Ovary (tissue), 9 donors: Measurements from ENCODE around the gene SH2D6. TPM values are rescaled to one million over a fixed set of nuclear protein-coding genes. Genes with fewer than 3 reads are reported as not detected.

Experiments
- DNase-seq, 5 donors: peaks; one replicate each; pipeline ENCODE4 v3.0.0-alpha.2; 2019 to 2020
- H3K27ac ChIP-seq, 2 donors: fragments of 200-600 bp; one replicate each; pipeline versions ENCODE4 v1.5.1 to v1.8.0; 2019 to 2022
- H3K27me3 ChIP-seq: fragments of 200-600 bp; one replicate; pipeline ENCODE4 v1.8.0; 2022
- H3K36me3 ChIP-seq: fragments of 200-600 bp; sonication (generic); one replicate; pipeline ENCODE4 v1.5.1; 2019
- H3K4me1 ChIP-seq: one replicate; pipeline ENCODE4 v1.8.1; 2013; ENCODE audit warnings: mild to moderate bottlenecking, moderate library complexity; ENCODE audit not compliant: insufficient read depth
- H3K4me3 ChIP-seq: fragments of 200-600 bp; sonication (generic); one replicate; pipeline ENCODE4 v1.5.1; 2017
- H3K9me3 ChIP-seq, 2 donors: fragments of 200-600 bp in 1 of 2; sonication (generic) in 1 of 2; one replicate each; pipeline versions ENCODE4 v1.5.1 to v1.8.1; 2013 to 2019; ENCODE audit warnings: mild to moderate bottlenecking in 1 of 2, moderate library complexity in 1 of 2
- CTCF ChIP-seq, 3 donors: fragments of 450-650 bp in 2 of 3; fragments of 200-600 bp in 1 of 3; IDR thresholded peaks; one replicate each; pipeline versions ENCODE4 v1.5.1 to v1.8.0; 2016 to 2022; ENCODE audit warnings: antibody characterized with exemption in 3 of 3, mild to moderate bottlenecking in 1 of 3
- EP300 ChIP-seq: sonication (generic); formaldehyde crosslinking; IDR thresholded peaks from one replicate; pipeline ENCODE4 v1.6.1; 2017; ENCODE audit warnings: antibody characterized with exemption
- POLR2A ChIP-seq: fragments of 450-650 bp; IDR thresholded peaks from one replicate; pipeline ENCODE4 v1.6.1; 2017; ENCODE audit warnings: antibody characterized with exemption, mild to moderate bottlenecking, moderate library complexity
- WGBS, 3 donors: extraction: QIAGEN DNeasy Blood & Tissue Kit in 1 of 3; methylation state at CpG; one replicate each; pipeline versions ENCODE4 v1.1.5 to v1.1.7; 2013 to 2017; 5-methylcytosine and 5-hydroxymethylcytosine counted together
- intact Hi-C, 4 donors: fragments of 100-400 bp; cut with DNase I; formaldehyde crosslinking; loops; one replicate each; pipeline versions ENCODE4 v1.11.0 to v1.15.1; 2022 to 2023
- polyA plus RNA-seq, 2 donors: library from polyadenylated mRNA; stranded (reverse); fragments of 200-250 nt in 1 of 2; fragments of 350-450 nt in 1 of 2; fragmentation: Illumina TruSeq in 1 of 2; extraction: RNeasy Lipid Tissue Mini Kit (QIAGEN cat#74804) in 1 of 2; gene quantifications; one replicate each; pipeline ENCODE4 v1.2.3, GENCODE V29; 2013 to 2014
- total RNA-seq, 7 donors: library from RNA; depleted of rRNA in 2 of 7; stranded (reverse); fragments of >200 nt in 2 of 7; fragmentation: NEBNext Ultra II Directional in 3 of 7; extraction: Animal tissue kit (Norgen Biotek cat#: 25700) in 3 of 7; gene quantifications; one replicate each; pipeline versions ENCODE4 v1.1.0 to v1.2.4, GENCODE V29; 2016 to 2023
- donor health status: DM: no; HTN: no; CAD: no; lungs with moderate emphysema.
- donor health status: DM: no; HTN: no; CAD: no.
- donor health status: Bipolar disorder and iron deficiency.
- donor health status: DM: yes; HTN: yes; CAD: no.
- donor health status: DM: no; HTN: no; CAD: no.
- donor health status: DM: yes; HTN: yes; CAD: no.

The SH2D6 gene
- total and polyA plus RNA-seq, 9 donors, result 0.12 to 1.9 (median 0.41) TPM; not detected in 5

DNA sequence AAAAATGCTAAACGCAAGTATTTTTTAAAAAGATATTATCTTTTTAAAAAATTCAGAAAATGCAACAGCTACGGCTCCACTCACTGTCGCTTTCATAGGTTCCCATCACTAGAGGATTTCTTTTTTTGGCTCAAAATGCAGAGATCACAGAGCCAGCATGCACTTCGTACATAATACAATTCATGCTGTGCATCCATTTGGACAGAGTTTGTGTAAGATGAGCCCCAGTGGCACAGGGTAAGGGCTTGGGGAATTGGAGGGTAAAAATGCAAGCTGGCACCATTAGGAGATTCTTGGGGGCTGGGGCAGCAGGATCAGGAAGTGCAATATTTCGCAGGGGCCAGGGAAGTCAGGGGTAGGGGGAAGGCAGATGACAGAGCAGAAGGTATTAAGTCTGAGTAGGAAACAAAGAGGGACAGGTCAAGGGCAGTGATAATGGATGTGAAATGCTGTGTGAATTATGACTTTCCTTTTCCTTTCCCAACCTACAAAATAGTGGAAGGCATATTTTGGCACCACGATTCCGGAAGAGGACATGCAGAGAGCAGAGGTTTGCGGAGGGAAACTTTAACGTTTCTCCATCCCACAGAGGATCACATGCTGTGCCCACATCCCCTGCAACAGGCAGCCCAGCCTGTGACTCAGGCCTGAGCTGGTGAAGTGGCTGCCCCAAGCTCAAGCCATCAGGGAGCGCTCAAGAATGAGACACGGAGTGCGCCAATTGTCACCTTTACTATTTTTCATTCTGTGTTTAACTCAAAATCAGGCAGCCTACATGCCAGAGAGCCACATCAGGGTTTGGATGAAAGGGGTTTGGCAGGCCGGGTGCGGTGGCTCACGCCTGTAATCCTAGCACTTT lies 13.1 kb upstream of the SH2D6 start:
- no peak for TF ChIP-seq EP300
- no peak for TF ChIP-seq POLR2A
- no peak for TF ChIP-seq CTCF (IDR thresholded peaks at IDR 0.05)

GRCh38 chr2:85409845-85410583 lies 8.5 kb upstream of the SH2D6 start, which contains the start of gene CAPG:
Gene CAPG, minus strand, starts transcription at chr2:85410366. Its CDS starts 8,221 bp downstream, at chr2:85402145.
- WGBS, 3 donors, result 67 to 79% (median 72%) methylated on average over 12 of the region's 12 CpGs
- no peaks in the 10 kb centered on the region for H3K9me3 ChIP-seq
- no peak within 1 kb of the TSS for H3K27ac ChIP-seq
- no peaks in the 10 kb centered on the region for H3K27me3 ChIP-seq
- intact Hi-C loops, result no loop called here
- H3K36me3 ChIP-seq, result no peaks in the 10 kb centered on the region
- H3K4me1 ChIP-seq, result no peaks in the 10 kb centered on the region
- no peak for TF ChIP-seq POLR2A
- TF ChIP-seq EP300, result no peak
- no peak for TF ChIP-seq CTCF (IDR thresholded peaks at IDR 0.05)
- no peak for DNase-seq
- no peak within 1 kb of the TSS for H3K4me3 ChIP-seq

More for the DNA sequence above, 13.1 kb upstream of the SH2D6 start:
- intact Hi-C loops, result no loop called here
- H3K36me3 ChIP-seq, result no peaks in the 10 kb centered on the region
- H3K9me3 ChIP-seq, result no peaks in the 10 kb centered on the region
- WGBS, 3 donors, result 56 to 61% (median 59%) methylated on average over 15 of the region's 15 CpGs
- no peak overlapping the region for H3K27ac ChIP-seq
- H3K4me3 ChIP-seq, result no peak overlapping the region
- no peaks in the 10 kb centered on the region for H3K4me1 ChIP-seq
- no peaks in the 10 kb centered on the region for H3K27me3 ChIP-seq
- no peak for DNase-seq

GRCh38 chr2:85410584-85411404 lies 7.7 kb upstream of the SH2D6 start:
- Histone ChIP-seq H3K9me3 (no peaks in the 10 kb centered on the region), H3K36me3 (no peaks in the 10 kb centered on the region), H3K27me3 (no peaks in the 10 kb centered on the region), H3K4me3 (no peak overlapping the region), H3K4me1 (no peaks in the 10 kb centered on the region), H3K27ac (no peak overlapping the region)
- 84 to 92% (median 86%) methylated on average over 12 to 13 of the region's 13 CpGs for WGBS, 3 donors
- intact Hi-C loops, result no loop called here
- no peak for DNase-seq
- TF ChIP-seq CTCF (IDR thresholded peaks at IDR 0.05), result no peak
- TF ChIP-seq EP300, result no peak
- TF ChIP-seq POLR2A, result no peak

- no peak for DNase-seq
- no peaks in the 10 kb centered on the region for H3K27me3 ChIP-seq
- H3K4me1 ChIP-seq, result no peaks in the 10 kb centered on the region
- H3K9me3 ChIP-seq, result no peaks in the 10 kb centered on the region
- no peak overlapping the region for H3K4me3 ChIP-seq
- H3K36me3 ChIP-seq, result no peaks in the 10 kb centered on the region
- intact Hi-C loops, result no loop called here
- WGBS, 3 donors, result 85 to 88% (median 87%) methylated on average over 5 of the region's 5 CpGs
- no peak overlapping the region for H3K27ac ChIP-seq
- TF ChIP-seq EP300 (no peak), POLR2A (no peak), CTCF (IDR thresholded peaks at IDR 0.05) (no peak)
These were observed 7.1 kb upstream of the SH2D6 start for GRCh38 chr2:85411405-85411748.
